ENCODE data around the gene LRRC55.

- TF ChIP-seq CTCF (IDR thresholded peaks at IDR 0.05 in 2 of 3, conservative IDR thresholded peaks at IDR 0.05 in 1 of 3; ENCODE audit: borderline replicate concordance in 1 of 3, insufficient read depth in 1 of 3, low read depth in 2 of 3, low read length in 2 of 3), result no peak
- no peak for TF ChIP-seq EZH2 (IDR thresholded peaks at IDR 0.05)
Observed at GRCh38 chr11:57216463-57216862, 34.7 kb downstream of the LRRC55 start.
